GM12865 (cell line): ENCODE results near the gene OR10A3.

ENCODE experiments used
- DNase-seq: peaks from one replicate; pipeline ENCODE4 v3.0.0; 2010; ENCODE audit warnings: low read depth
- H3K4me3 ChIP-seq: 2 replicates; pipeline ENCODE4 v1.5.1; 2011; ENCODE audit warnings: mild to moderate bottlenecking, low read depth, low read length, control low read depth
- CTCF ChIP-seq: IDR thresholded peaks from 2 replicates; pipeline ENCODE4 v1.5.1; 2011; ENCODE audit warnings: low read length, control low read depth, low read depth, inconsistent platforms; ENCODE audit not compliant: insufficient read depth; ENCODE audit errors: missing control alignments

OR10A3 gene

DNA sequence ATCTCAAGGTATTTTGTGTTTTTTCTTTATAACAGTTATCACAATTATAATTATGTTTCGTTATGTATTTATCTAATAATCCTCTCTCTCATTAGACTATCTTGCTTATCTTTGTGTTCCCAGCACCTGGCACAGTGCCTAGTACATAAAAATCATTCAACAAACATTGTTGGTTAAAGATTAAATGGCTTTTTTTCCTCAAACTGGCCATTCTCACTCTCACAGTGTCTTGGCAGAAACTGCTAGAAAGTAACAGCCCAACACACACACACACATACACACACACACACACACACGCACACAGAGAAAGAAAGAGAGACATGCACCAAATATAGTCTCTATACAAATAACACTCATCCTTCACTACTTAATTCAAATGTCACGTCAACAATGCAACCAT lies 47.3 kb downstream of the OR10A3 start:
- DNase-seq, result no peak
- H3K4me3 ChIP-seq, result no peak overlapping the region
- TF ChIP-seq CTCF, result no peak

DNA sequence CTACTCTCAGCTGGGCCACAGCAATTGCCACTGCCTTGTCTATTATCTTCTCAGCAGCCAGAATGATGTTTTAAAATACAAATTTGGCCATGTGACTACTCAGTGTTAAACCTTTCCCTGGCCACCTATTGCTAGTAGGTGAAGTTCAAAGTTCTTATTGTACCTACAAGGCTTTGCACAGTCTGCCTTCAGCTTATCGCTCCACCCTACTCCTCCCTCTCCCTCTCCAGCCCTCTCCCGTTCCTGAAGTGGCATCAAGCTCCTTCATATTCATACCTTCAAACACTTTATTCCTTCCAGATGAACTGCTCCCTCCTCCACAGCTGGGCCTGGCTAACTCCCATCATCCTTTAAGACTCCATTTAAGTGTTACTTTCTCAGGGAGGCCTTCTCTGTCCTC lies 47.7 kb downstream of the OR10A3 start:
- no peak overlapping the region for H3K4me3 ChIP-seq
- TF ChIP-seq CTCF, result no peak
- no peak for DNase-seq

- peak; percentile 59 for TF ChIP-seq CTCF
- H3K4me3 ChIP-seq, result no peak overlapping the region
- peak; percentile 62 for DNase-seq
Measured at GRCh38 chr11:7892840-7893254, 48.7 kb downstream of the OR10A3 start.

- DNase-seq, result peak; percentile 44
- no peak for TF ChIP-seq CTCF
- no peak overlapping the region for H3K4me3 ChIP-seq
Measured at GRCh38 chr11:7892059-7892699, 49.3 kb downstream of the OR10A3 start.

DNA sequence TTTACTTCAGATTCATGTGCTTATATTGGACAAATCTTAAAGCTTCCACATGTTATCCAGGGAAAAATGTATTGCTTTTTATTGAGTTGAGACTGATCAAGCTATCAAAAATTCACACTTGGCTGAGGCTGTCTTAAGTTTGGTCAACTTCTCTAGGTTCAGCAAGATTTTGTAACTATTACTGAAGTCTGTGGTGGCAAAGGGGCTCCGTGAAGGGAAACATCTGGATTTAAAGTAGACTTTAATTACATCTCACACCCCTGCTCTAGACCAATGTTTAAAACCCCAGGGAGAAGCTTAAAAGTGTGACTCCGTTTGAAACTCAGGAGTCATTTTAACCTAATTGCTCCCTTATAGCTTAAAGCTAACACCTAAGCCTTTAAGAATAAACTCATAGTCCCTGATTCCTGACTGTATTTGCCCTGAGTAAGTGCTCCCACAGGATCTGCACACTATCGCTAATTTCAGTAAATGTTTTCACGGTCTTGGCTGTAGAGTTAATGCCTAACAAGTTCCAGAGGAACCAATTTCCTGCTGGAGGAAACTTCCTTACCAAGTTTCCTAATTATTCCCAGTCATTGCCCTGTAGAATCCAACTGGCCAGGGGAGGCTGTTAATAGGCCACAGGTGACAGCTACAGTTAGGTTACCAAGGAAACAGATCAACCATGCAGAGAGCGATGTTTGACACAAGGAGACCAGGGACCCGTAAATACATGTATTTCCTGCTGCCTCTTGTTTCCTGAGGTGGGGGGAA lies 50.9 kb downstream of the OR10A3 start:
- TF ChIP-seq CTCF, result no peak
- DNase-seq, result peak; percentile 42
- no peak overlapping the region for H3K4me3 ChIP-seq

GRCh38 chr11:7889985-7890384 lies 51.5 kb downstream of the OR10A3 start:
- no peak overlapping the region for H3K4me3 ChIP-seq
- peak; percentile 24 for DNase-seq

More at GRCh38 chr11:7889985-7890384, 51.5 kb downstream of the OR10A3 start:
- no peak for TF ChIP-seq CTCF
